Caco-2 (cell line): Measurements from ENCODE around the gene TMEM74B. TPM values are rescaled to one million over a fixed set of nuclear protein-coding genes. Genes with fewer than 3 reads are reported as not detected.

Experiments
- BruUV-seq: library from RNA; stranded (reverse); fragments of 400-500 nt; replicated peaks from 2 replicates; lab custom pipeline; 2021; lab: Mats Ljungman, UMichigan
- CTCF ChIA-PET: fragments of 300-600 bp; sonication (Branson Sonifier 250); formaldehyde crosslinking; loops from one replicate; lab custom pipeline; 2022; ENCODE audit warnings: antibody characterized with exemption; lab: Charles Lee
- POLR2A ChIA-PET: fragments of 300-600 bp; sonication (Branson Sonifier 250); formaldehyde crosslinking; loops from one replicate; lab custom pipeline; 2022; ENCODE audit warnings: antibody characterized with exemption; lab: Charles Lee
- DNase-seq, 2 experiments: peaks; one replicate each; pipeline versions ENCODE4 v3.0.0 to v3.0.0-alpha.2; 2020 to 2022
- H3K27me3 ChIP-seq: replicated peaks from 2 replicates; pipeline ENCODE4 v1.6.0; 2011; ENCODE audit warnings: low read length; ENCODE audit not compliant: control insufficient read depth, insufficient read depth
- H3K36me3 ChIP-seq: 2 replicates; pipeline ENCODE4 v1.5.1; 2011; ENCODE audit warnings: low read length; ENCODE audit not compliant: control insufficient read depth, insufficient read depth
- H3K4me1 ChIP-seq: fragments of 250-450 bp; sonication (Bioruptor Pico); 2 replicates; pipeline ENCODE4 v1.5.1; 2020; ENCODE audit warnings: mild to moderate bottlenecking
- H3K4me3 ChIP-seq: 2 replicates; pipeline ENCODE4 v1.5.1; 2011; ENCODE audit warnings: low read depth, mild to moderate bottlenecking, control low read depth, low read length
- H3K9me3 ChIP-seq: fragments of 250-450 bp; sonication (Bioruptor Pico); 2 replicates; pipeline ENCODE4 v1.5.1; 2020; ENCODE audit warnings: mild to moderate bottlenecking, moderate library complexity
- H3K27ac Mint-ChIP-seq: one replicate; pipeline ENCODE4 v1.8.0; 2022; ENCODE audit warnings: mixed read lengths; ENCODE audit not compliant: unreplicated experiment
- H3K27me3 Mint-ChIP-seq: one replicate; pipeline ENCODE4 v1.8.0; 2022; ENCODE audit warnings: mixed read lengths; ENCODE audit not compliant: insufficient read depth, unreplicated experiment
- H3K36me3 Mint-ChIP-seq: one replicate; pipeline ENCODE4 v1.8.0; 2022; ENCODE audit warnings: mild to moderate bottlenecking, mixed read lengths; ENCODE audit not compliant: insufficient read depth, unreplicated experiment
- H3K4me1 Mint-ChIP-seq: one replicate; pipeline ENCODE4 v1.8.0; 2022; ENCODE audit warnings: low read depth, mixed read lengths; ENCODE audit not compliant: unreplicated experiment
- H3K4me3 Mint-ChIP-seq: one replicate; pipeline ENCODE4 v1.8.0; 2022; ENCODE audit warnings: mild to moderate bottlenecking, moderate library complexity, mixed read lengths; ENCODE audit not compliant: unreplicated experiment
- H3K9me3 Mint-ChIP-seq: one replicate; pipeline ENCODE4 v1.8.0; 2022; ENCODE audit warnings: mixed read lengths; ENCODE audit not compliant: unreplicated experiment
- intact Hi-C: fragments of 100-400 bp; cut with micrococcal nuclease; formaldehyde crosslinking; loops from one replicate; pipeline ENCODE4 v1.10.0; 2022; ENCODE audit not compliant: unreplicated experiment
- total RNA-seq: library from RNA; stranded (reverse); gene quantifications from 2 replicates; pipeline ENCODE4 v1.2.3, GENCODE V29; 2022
- TF ChIP-seq, protein P1 (sequence below), 2 experiments: fragments of 200-600 bp in 1 of 2; IDR thresholded peaks; 1 replicate in 1 of 2; 2 replicates in 1 of 2; pipeline versions ENCODE4 v1.5.1 to v1.8.0; 2011 to 2022; ENCODE audit warnings: antibody characterized with exemption in 1 of 2, control low read depth in 1 of 2, inconsistent platforms in 1 of 2, low read depth in 1 of 2, low read length in 1 of 2, mild to moderate bottlenecking in 1 of 2, moderate library complexity in 1 of 2; ENCODE audit not compliant: insufficient read depth in 1 of 2, severe bottlenecking in 1 of 2, unreplicated experiment in 1 of 2

TMEM74B gene
- total RNA-seq, 1 experiment from 2014 or later = 6.9 TPM

DNA sequence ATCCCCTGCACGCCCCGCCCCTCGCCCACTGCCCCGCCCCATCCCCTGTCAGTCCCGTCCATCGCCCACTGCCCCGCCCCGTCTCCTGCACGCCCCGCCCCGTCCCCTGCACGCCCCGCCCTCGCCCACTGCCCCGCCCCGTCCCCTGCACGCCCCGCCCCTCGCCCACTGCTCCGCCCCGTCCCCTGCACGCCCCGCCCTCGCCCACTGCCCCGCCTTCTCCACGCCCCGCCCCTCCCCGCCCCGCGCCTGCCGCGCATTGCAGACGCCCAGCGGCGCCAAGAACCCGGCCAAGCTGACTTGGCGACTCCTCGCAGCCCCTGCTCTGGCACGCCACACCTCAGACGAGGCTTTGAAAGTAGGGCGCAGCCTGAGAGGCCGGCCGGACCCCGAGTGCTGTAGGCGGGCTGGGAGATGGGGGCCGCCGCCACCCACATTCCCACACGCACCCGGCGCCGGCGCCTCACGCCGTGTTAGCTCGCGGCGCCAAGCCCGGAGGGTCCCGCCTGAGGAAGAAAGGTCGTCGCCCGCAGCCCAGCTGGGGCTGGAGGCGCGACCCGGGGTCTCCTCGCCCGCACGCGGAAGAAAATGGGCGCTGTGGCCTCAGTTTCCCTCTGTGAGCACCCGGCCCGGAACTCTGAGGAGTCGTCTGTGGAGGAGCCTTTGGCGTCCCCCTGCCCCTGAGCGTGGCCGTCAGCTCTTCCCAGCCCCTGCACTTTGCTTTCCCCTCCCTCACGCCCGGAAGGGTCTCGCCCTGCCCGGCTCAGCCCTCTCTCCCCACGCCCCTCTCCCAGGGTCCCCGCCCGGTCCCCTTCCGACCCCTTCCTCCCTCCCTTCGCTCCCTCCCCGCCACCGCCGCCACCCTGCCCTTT, 41.2 kb upstream of the TMEM74B start, which contains the start of gene RAD21L1:
RAD21L1 (plus strand) TSS at position 262 of the 872 bp plus-strand sequence. CDS start 2,410 bp downstream, outside the sequence.
- peak; percentile 81 to 93 for DNase-seq
- no peak within 1 kb of the TSS for H3K27ac Mint-ChIP-seq

DNA sequence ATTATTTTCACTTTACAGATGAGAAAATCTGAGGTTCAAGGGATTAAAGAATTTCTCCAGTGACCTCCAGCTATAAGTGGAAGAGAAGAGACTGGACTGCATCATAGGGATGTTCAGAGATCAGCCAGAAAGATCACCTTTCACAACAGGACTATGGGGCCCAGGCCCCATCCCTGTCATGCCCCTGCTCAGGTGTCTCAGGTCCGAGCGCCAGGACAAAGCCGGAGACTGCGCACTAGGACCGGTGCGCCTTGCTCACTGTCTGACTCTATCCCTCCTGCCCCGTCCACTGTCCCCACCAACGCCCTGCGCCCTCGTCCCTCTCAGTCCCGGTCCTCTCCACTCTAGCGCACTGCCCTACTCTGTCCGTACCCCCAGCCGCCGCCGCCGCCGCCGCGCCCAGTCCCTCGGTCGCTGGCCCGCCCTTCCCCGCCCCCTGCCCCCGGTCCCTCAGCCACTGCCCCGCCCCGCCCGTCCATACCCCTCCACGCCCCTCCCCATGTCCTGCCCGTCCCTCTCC, 40.5 kb upstream of the TMEM74B start:
- no peak overlapping the region for H3K27ac Mint-ChIP-seq
- CTCF ChIA-PET = no interaction called here
- no TSS peak for BruUV-seq

More for the DNA sequence above, 41.2 kb upstream of the TMEM74B start, which contains the start of gene RAD21L1:
- Histone ChIP-seq H3K36me3 (no peaks in the 10 kb centered on the region), H3K9me3 (0 out of 2 replicates have a peak, but pooled peaks cover 2% of the 10 kb centered on the region), H3K27me3 (no peaks in the 10 kb centered on the region), H3K4me1 (0 out of 2 replicates have a peak, but pooled peaks cover 7% of the 10 kb centered on the region), H3K4me3 (peak within 1 kb of the TSS; percentile 67)
- Mint-ChIP-seq H3K4me3 (peak within 1 kb of the TSS; percentile 80), H3K36me3 (no peaks in the 10 kb centered on the region), H3K4me1 (no peaks in the 10 kb centered on the region), H3K27me3 (peaks cover 19% of the 10 kb centered on the region), H3K9me3 (no peaks in the 10 kb centered on the region)
- TF ChIP-seq, protein P1, sequence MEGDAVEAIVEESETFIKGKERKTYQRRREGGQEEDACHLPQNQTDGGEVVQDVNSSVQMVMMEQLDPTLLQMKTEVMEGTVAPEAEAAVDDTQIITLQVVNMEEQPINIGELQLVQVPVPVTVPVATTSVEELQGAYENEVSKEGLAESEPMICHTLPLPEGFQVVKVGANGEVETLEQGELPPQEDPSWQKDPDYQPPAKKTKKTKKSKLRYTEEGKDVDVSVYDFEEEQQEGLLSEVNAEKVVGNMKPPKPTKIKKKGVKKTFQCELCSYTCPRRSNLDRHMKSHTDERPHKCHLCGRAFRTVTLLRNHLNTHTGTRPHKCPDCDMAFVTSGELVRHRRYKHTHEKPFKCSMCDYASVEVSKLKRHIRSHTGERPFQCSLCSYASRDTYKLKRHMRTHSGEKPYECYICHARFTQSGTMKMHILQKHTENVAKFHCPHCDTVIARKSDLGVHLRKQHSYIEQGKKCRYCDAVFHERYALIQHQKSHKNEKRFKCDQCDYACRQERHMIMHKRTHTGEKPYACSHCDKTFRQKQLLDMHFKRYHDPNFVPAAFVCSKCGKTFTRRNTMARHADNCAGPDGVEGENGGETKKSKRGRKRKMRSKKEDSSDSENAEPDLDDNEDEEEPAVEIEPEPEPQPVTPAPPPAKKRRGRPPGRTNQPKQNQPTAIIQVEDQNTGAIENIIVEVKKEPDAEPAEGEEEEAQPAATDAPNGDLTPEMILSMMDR (IDR thresholded peaks at IDR 0.05; ENCODE audit: insufficient read depth in 1 of 2, low read depth in 1 of 2, low read length in 1 of 2, severe bottlenecking in 1 of 2, unreplicated experiment in 1 of 2) = no peak
- CTCF ChIA-PET = interaction anchor here (0.6 to 0.8 kb wide), 2 partner anchors 276 to 278 kb away, joined by 3 read pairs; no protein-coding TSS in a partner anchor
- POLR2A ChIA-PET = interaction anchor here (0.6 kb wide), 1 partner anchor 100 kb away, joined by 3 read pairs; no protein-coding TSS in a partner anchor
- no TSS peak for BruUV-seq
- intact Hi-C loops = loop anchor here (2.0 kb wide), 1 partner anchor 43 kb away; no protein-coding TSS in a partner anchor

More for the DNA sequence above, 40.5 kb upstream of the TMEM74B start:
- Mint-ChIP-seq H3K4me3 (peak overlapping the region; percentile 80), H3K9me3 (no peaks in the 10 kb centered on the region), H3K36me3 (no peaks in the 10 kb centered on the region), H3K4me1 (no peaks in the 10 kb centered on the region), H3K27me3 (peaks cover 18% of the 10 kb centered on the region)
- intact Hi-C loops = no loop called here
- Histone ChIP-seq H3K4me3 (peak overlapping the region; percentile 41), H3K9me3 (0 out of 2 replicates have a peak, but pooled peaks cover 2% of the 10 kb centered on the region), H3K27me3 (no peaks in the 10 kb centered on the region), H3K4me1 (0 out of 2 replicates have a peak, but pooled peaks cover 7% of the 10 kb centered on the region), H3K36me3 (no peaks in the 10 kb centered on the region)
- DNase-seq = no peak
- POLR2A ChIA-PET = no interaction called here
- TF ChIP-seq, protein P1 (IDR thresholded peaks at IDR 0.05; ENCODE audit: insufficient read depth in 1 of 2, low read depth in 1 of 2, low read length in 1 of 2, severe bottlenecking in 1 of 2, unreplicated experiment in 1 of 2) = no peak
